ENCODE data around the gene GNAI3. TPM values are rescaled to one million over a fixed set of nuclear protein-coding genes. Genes with fewer than 3 reads are reported as not detected.

The GNAI3 gene
- total RNA-seq, 1 experiment from 2014 or later: 17.9 TPM

DNA sequence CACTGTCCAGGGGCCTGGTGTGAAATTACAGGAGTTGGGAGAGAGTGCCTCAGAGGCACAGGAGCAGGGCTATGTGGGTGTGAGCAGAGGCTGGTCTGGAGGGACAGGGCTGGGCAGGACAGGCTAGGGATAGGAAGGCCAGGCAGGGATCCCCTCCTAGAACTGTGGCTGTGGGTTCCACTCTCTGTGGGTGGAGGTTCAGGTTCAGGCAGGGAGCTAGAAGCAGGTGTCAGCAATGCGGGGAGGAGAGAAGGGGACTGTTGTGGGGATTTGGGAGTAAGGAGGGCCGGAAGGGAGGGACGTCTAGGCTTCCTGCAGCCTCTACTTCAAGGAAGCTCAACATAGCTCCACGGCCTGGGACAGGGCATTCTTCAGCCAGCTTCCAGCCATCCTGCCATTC is 17.0 kb upstream of the GNAI3 start:
- Histone ChIP-seq H3K4me1 (replicated peaks) (peaks cover 5% of the 10 kb centered on the region), H3K9me3 (replicated peaks) (no peaks in the 10 kb centered on the region), H3K4me3 (no peak overlapping the region), H3K27me3 (replicated peaks) (peaks cover 5% of the 10 kb centered on the region; the same call in 1 of the 2 replicates), H3K27ac (no peak overlapping the region), H3K36me3 (no peaks in the 10 kb centered on the region)
- DNase-seq (ENCODE audit: low read depth in 1 of 2, low spot score in 2 of 2): no peak

DNA sequence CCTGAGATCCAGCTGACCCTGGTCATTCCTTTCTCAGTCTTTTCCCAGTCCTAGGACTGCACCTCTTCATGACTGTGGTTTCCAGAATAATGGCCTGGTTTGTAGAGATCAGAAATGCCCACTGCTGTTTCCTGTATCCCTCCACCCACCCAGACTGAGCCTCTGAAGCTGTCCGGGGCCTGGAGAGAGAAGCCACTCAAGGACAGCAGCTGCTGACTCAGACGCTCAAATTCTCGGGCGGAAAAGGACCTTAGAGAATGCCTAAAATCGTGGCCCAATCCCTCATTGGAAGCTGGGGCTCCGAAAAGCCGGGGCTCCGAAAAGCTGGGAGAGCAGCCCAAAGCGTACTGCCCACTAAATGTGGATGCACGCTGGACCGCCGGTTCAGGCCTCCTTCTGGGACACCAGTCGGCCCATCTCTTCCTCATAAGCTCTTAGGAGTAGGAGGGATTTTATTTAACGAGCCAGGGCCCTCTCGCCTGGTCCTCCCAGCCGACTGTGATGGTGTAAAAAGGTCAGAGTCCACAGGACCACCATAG is 16.5 kb upstream of the GNAI3 start:
- Histone ChIP-seq H3K27ac (no peak overlapping the region), H3K36me3 (no peaks in the 10 kb centered on the region), H3K27me3 (replicated peaks) (peaks cover 5% of the 10 kb centered on the region; the same call in 1 of the 2 replicates), H3K4me1 (replicated peaks) (peaks cover 5% of the 10 kb centered on the region), H3K9me3 (replicated peaks) (no peaks in the 10 kb centered on the region), H3K4me3 (no peak overlapping the region)
- DNase-seq (ENCODE audit: low read depth in 1 of 2, low spot score in 2 of 2): no peak

DNA sequence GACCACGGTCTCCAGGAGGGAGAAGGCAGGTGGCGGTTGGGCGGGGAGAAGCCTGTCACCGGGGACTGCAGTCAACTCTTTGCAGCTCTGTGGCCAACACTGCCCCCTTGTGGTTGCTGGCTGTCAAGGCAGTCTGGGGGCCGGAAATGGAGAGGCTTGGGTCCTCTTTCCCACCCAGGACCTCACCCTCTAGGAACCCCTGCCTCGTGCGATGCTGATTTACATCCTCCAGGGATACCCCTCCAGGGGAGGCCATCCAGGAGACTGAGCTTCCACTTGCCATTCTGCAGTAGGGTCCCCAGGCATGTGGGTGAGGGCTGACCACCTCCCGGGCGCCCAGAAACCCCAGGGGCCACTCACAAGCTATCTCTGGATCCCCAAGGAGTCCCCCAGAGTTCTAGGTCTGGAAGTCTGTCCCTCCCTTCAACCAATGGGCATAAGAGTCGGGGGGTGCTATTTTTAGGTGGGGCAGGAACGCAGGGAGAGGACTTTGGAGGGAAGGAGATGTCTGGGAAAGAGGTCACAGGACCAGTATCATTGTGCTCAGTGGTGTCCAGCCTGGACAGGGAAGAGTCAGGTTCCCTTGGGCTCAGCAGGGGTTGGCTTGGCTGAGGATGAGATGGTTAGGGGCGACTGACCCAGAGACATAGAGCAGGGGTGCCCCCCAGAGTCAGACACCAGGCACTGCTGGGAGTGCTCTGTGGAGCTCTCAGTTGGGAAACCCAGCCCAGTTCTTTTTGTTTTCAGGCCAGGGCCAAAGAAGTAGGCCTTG is 15.9 kb upstream of the GNAI3 start:
- H3K27ac ChIP-seq: 0 out of 2 replicates have a peak overlapping the region, but pooled peaks have one; percentile 14
- DNase-seq (ENCODE audit: low read depth in 1 of 2, low spot score in 2 of 2): peak; percentile 65 to 78
- H3K4me1 ChIP-seq (replicated peaks): peaks cover 5% of the 10 kb centered on the region
- H3K4me3 ChIP-seq: no peak overlapping the region
- no peaks in the 10 kb centered on the region for H3K36me3 ChIP-seq
- no peaks in the 10 kb centered on the region for H3K27me3 ChIP-seq (replicated peaks)
- no peaks in the 10 kb centered on the region for H3K9me3 ChIP-seq (replicated peaks)

DNA sequence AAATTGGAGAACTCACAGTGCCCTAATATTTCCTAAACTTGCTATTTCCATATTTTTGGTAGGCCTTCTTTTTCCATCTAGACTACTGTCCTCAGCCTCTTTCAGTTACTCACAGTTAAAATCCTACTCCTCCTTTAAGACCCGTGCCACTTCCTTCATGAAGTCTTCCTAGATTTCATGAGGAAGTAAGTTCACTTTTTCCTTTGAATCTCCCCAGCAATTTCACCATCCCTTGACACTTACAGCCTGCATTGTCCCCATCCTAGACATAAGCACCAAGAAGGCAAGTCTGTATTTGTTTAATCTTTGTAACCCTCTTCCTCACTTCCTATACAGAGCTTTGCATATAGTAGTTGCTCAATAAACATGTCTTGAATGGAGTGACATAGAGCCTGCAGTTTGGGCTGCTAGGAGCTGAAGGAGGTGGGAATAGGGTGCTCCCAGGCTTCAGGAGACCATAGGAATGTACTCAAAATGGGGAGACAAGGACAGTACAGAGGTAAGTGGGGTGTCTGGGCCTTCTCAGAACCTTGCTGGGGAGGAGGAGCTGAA is 14.0 kb upstream of the GNAI3 start:
- Histone ChIP-seq H3K27me3 (replicated peaks) (no peaks in the 10 kb centered on the region), H3K27ac (no peak overlapping the region), H3K4me3 (no peak overlapping the region), H3K9me3 (replicated peaks) (no peaks in the 10 kb centered on the region), H3K4me1 (replicated peaks) (peaks cover 5% of the 10 kb centered on the region), H3K36me3 (no peaks in the 10 kb centered on the region)
- DNase-seq (ENCODE audit: low read depth in 1 of 2, low spot score in 2 of 2): no peak

DNA sequence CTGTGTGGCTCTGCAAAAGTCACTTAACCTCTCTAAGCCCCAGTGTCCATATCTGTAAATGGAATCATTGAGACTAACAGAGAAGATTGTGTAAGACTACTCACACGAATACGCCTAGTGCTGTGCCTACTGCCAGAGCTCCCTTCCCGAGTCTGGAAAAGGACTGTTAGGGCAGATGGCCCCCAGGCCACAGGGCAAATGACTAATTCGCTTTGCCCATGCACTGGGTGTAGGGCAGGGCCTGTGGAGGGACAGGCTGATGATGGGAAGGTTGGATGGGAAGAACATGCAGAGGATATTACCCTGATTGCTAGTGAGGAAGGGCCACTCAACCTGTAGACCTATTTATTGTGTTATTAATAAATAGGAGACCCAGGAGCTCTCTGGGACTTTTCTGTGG is 12.9 kb upstream of the GNAI3 start:
- Histone ChIP-seq H3K4me3 (no peak overlapping the region), H3K9me3 (replicated peaks) (no peaks in the 10 kb centered on the region), H3K4me1 (replicated peaks) (peaks cover 5% of the 10 kb centered on the region), H3K27me3 (replicated peaks) (no peaks in the 10 kb centered on the region), H3K36me3 (no peaks in the 10 kb centered on the region), H3K27ac (no peak overlapping the region)
- DNase-seq (ENCODE audit: low read depth in 1 of 2, low spot score in 2 of 2): no peak

DNA sequence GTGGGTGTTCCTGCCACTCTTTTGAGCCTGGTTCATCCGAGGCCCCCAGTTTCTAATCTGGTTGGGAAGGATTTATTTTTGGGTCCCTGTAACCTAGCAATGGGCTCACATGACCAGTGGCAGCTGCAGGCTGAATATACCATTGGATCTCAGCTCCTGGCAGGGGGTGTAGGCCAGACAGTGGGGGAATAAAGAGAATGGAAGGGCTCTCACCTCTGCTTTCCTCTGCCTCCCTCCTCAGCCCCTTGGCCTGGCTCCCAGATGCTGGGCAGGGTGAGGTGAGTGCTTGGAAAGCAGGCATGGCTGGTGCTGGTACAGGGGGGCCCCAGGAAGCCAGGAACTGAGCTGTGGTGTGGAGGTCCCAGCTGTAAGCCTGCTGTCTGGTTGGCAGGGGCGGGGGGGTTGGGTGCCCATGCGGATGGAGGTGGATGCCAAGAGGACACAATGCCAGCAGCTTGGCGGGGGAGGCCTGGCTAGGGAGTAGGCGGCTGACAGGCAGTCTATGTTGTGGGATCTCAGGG is 12.4 kb upstream of the GNAI3 start:
- Histone ChIP-seq H3K9me3 (replicated peaks) (no peaks in the 10 kb centered on the region), H3K27me3 (replicated peaks) (no peaks in the 10 kb centered on the region), H3K4me3 (no peak overlapping the region), H3K4me1 (replicated peaks) (peaks cover 5% of the 10 kb centered on the region), H3K36me3 (no peaks in the 10 kb centered on the region), H3K27ac (no peak overlapping the region)
- no peak for DNase-seq (ENCODE audit: low read depth in 1 of 2, low spot score in 2 of 2)

DNA sequence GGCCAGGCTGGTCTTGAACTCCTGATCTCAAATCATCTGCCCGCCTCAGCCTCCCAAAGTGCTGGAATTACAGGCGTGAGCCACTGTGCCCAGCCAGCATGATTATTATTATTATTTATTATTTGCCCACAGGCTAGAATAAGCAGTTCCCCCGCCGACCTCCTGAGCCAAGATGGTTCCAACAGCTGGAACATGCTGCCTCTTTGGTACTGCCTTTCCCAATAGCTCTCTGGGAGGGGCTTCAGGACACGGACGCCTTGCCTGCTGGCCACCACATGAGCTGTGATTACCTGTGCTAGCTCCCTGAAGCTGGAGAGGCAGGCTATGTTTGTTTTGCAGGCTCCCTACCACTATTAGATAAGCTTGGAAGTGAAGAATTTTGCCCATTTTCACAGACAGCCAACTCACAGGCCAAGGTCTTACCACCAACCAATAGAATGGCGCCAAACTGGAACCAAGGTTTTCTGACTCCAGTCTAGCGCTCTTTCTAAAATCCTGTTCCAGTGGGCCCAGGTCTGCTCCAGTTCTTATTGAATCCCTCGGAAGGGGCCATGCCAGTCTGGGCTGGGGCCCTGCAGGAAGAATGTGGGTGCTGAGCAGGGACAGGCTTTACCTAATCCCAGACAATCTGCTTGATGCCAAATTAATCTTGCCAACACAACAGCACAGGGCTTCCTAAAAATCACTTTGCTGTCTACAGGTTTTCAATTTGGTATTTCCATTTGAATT is 10.8 kb upstream of the GNAI3 start:
- Histone ChIP-seq H3K4me3 (no peak overlapping the region), H3K27ac (no peak overlapping the region), H3K36me3 (no peaks in the 10 kb centered on the region), H3K9me3 (replicated peaks) (no peaks in the 10 kb centered on the region), H3K4me1 (replicated peaks) (peaks cover under 1% of the 10 kb centered on the region), H3K27me3 (replicated peaks) (no peaks in the 10 kb centered on the region)
- DNase-seq (ENCODE audit: low read depth in 1 of 2, low spot score in 2 of 2): no peak

DNA sequence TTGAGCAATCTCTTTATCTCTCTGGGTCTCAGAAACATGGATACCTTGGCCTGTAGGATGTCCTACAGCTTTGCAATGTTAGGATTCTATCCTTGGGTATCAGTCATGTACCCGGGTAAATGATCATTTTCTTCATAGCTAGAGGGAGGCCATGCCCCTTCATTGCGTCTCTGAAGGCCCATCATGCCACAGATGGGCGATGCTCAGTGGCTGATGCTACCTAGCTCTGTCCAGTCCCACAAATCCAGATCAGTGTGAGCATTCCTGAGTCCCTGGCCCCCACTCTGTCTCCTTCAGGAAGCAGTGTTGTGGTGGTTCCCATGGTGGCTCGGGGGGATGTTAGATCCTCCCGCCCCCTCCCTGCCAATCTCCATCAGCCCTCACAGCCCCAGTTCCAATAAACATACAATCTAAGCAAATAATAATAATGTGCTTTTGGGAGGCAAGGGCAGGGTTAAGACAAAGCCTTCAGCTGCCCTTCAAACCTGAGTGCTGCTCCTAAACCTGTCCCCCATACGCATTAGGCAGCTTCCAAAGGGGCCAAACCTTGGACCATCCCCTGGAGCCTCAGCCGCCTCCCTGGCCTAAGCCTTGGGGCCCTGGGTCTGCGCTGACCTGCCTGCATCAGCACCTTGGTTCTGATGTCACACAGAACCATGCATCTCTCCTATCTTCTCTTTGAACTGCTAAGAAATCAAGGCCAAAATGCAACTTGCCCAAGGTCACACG is 9.4 kb upstream of the GNAI3 start:
- Histone ChIP-seq H3K4me1 (replicated peaks) (no peaks in the 10 kb centered on the region), H3K27ac (no peak overlapping the region), H3K4me3 (no peak overlapping the region), H3K36me3 (no peaks in the 10 kb centered on the region), H3K27me3 (replicated peaks) (no peaks in the 10 kb centered on the region), H3K9me3 (replicated peaks) (no peaks in the 10 kb centered on the region)
- no peak for DNase-seq (ENCODE audit: low read depth in 1 of 2, low spot score in 2 of 2)

DNA sequence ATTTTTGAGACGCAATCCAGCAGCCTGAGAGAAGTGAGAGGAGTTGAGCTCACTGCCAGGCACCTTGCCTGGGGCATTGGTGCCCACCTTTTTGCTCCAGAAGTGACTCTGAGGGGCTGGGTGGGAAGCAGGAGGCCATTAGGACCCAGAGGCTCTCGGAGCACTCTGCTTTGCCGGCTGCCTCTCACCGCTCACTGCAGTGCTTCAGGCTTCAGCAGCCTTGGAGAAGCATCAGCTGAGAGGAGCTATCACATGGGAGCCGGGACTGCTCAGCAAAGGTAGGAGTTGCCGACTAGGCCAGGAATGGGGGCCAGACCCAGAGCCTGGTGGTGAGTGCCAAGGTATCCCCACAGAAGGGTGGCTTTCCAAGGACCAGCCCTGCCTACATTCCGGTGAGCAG is 8.7 kb upstream of the GNAI3 start, which contains the start of gene GPR61:
TSS of gene GPR61 (plus strand) at position 197 of the 400 bp plus-strand sequence. CDS start 3,151 bp downstream, outside the sequence.
- H3K4me3 ChIP-seq: no peak within 1 kb of the TSS
- no peak for DNase-seq (ENCODE audit: low read depth in 1 of 2, low spot score in 2 of 2)
- no peaks in the 10 kb centered on the region for H3K9me3 ChIP-seq (replicated peaks)
- no peaks in the 10 kb centered on the region for H3K36me3 ChIP-seq
- no peaks in the 10 kb centered on the region for H3K27me3 ChIP-seq (replicated peaks)
- H3K4me1 ChIP-seq (replicated peaks): no peaks in the 10 kb centered on the region
- H3K27ac ChIP-seq: no peak within 1 kb of the TSS

DNA sequence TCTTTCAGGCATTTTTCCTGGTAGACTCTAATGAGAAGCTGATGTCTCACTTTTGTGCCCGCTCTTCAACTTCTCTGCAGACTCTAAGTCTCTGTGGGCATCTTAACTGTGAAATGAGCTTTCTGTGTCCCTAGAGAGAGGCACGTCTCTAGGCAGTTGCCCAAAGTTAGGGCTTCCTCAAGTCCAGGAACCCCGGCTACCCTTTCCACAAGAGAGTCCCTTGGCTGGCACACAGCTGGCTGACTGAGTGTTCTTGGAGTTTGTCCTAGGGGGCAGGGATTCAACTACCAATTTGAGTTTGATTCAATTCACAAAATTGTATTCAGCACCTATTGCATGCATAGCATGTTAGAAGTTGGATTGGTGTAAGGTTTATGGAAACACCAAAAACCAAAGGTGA is 7.3 kb upstream of the GNAI3 start:
- H3K36me3 ChIP-seq: no peaks in the 10 kb centered on the region
- no peak overlapping the region for H3K4me3 ChIP-seq
- H3K27me3 ChIP-seq (replicated peaks): no peaks in the 10 kb centered on the region
- H3K4me1 ChIP-seq (replicated peaks): no peaks in the 10 kb centered on the region
- no peaks in the 10 kb centered on the region for H3K9me3 ChIP-seq (replicated peaks)
- H3K27ac ChIP-seq: no peak overlapping the region
- no peak for DNase-seq (ENCODE audit: low read depth in 1 of 2, low spot score in 2 of 2)

DNA sequence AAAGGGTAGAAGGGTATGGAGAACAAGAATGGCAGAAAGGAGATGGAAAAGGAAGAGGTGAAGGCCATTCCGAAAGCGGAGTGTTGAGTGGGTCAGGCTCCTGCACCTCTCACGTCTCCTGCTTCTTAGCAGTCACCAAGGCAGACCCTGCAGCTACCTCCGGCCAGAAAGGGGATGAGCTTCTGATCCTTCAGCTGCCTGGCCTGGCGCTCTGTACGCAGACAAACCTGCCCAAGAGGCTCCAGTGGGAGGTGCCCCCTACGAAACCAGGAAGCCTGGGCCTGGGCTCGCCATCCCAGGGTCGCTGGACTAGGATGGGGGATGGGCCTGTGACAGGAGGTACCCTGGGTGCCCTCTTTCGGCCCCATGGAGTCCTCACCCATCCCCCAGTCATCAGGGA is 5.8 kb upstream of the GNAI3 start:
- Histone ChIP-seq H3K27me3 (replicated peaks) (no peaks in the 10 kb centered on the region), H3K27ac (no peak overlapping the region), H3K9me3 (replicated peaks) (no peaks in the 10 kb centered on the region), H3K36me3 (no peaks in the 10 kb centered on the region), H3K4me1 (replicated peaks) (peaks cover 14% of the 10 kb centered on the region), H3K4me3 (no peak overlapping the region)
- DNase-seq (ENCODE audit: low read depth in 1 of 2, low spot score in 2 of 2): no peak

DNA sequence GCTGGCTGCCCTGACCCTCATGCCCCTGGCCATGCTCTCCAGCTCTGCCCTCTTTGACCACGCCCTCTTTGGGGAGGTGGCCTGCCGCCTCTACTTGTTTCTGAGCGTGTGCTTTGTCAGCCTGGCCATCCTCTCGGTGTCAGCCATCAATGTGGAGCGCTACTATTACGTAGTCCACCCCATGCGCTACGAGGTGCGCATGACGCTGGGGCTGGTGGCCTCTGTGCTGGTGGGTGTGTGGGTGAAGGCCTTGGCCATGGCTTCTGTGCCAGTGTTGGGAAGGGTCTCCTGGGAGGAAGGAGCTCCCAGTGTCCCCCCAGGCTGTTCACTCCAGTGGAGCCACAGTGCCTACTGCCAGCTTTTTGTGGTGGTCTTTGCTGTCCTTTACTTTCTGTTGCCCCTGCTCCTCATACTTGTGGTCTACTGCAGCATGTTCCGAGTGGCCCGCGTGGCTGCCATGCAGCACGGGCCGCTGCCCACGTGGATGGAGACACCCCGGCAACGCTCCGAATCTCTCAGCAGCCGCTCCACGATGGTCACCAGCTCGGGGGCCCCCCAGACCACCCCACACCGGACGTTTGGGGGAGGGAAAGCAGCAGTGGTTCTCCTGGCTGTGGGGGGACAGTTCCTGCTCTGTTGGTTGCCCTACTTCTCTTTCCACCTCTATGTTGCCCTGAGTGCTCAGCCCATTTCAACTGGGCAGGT is 5.0 kb upstream of the GNAI3 start:
- no peak overlapping the region for H3K27ac ChIP-seq
- H3K4me3 ChIP-seq: no peak overlapping the region
- no peaks in the 10 kb centered on the region for H3K27me3 ChIP-seq (replicated peaks)
- H3K36me3 ChIP-seq: peaks cover under 1% of the 10 kb centered on the region; the same call in 1 of the 2 replicates
- H3K4me1 ChIP-seq (replicated peaks): peaks cover 15% of the 10 kb centered on the region
- DNase-seq (ENCODE audit: low read depth in 1 of 2, low spot score in 2 of 2): no peak
- H3K9me3 ChIP-seq (replicated peaks): no peaks in the 10 kb centered on the region
